HL-60 (cell line): Measurements from ENCODE around the gene KRTAP12-2.

ENCODE experiments used
- DNase-seq, 2 experiments: peaks; one replicate each; pipeline ENCODE4 v3.0.0-alpha.2; 2010 to 2020; ENCODE audit warnings: low read depth in 1 of 2, low spot score in 1 of 2
- H3K27ac ChIP-seq: fragments of 250-450 bp; sonication (Bioruptor Pico); replicated peaks from 2 replicates; pipeline ENCODE4 v1.5.1; 2020; ENCODE audit warnings: mild to moderate bottlenecking, moderate library complexity
- H3K27me3 ChIP-seq: fragments of 250-450 bp; sonication (Bioruptor Pico); 2 replicates; pipeline ENCODE4 v1.5.1; 2021; ENCODE audit warnings: mild to moderate bottlenecking, moderate library complexity; ENCODE audit not compliant: insufficient read depth, poor library complexity, severe bottlenecking
- H3K4me3 ChIP-seq: replicated peaks from 2 replicates; pipeline ENCODE4 v1.5.1; 2011; ENCODE audit warnings: mild to moderate bottlenecking, control low read depth, low read length; ENCODE audit not compliant: insufficient read depth
- CTCF ChIP-seq: IDR thresholded peaks from one replicate; pipeline ENCODE4 v1.5.1; 2011; ENCODE audit warnings: low read length, control low read depth, inconsistent platforms; ENCODE audit not compliant: insufficient read depth
- GABPA ChIP-seq: IDR thresholded peaks from 2 replicates; pipeline ENCODE4 v1.6.1; 2012; ENCODE audit warnings: low read depth
- POLR2AphosphoS5 ChIP-seq: IDR thresholded peaks from 2 replicates; pipeline ENCODE4 v1.6.1; 2012; ENCODE audit warnings: low read depth
- SPI1 ChIP-seq: IDR thresholded peaks from 2 replicates; pipeline ENCODE4 v1.6.1; 2012; ENCODE audit warnings: low read depth, mild to moderate bottlenecking, borderline replicate concordance
- TF ChIP-seq, protein P1 (sequence below): IDR thresholded peaks from 2 replicates; pipeline ENCODE4 v1.6.1; 2012; ENCODE audit warnings: low read depth; ENCODE audit not compliant: insufficient replicate concordance

KRTAP12-2 gene

DNA sequence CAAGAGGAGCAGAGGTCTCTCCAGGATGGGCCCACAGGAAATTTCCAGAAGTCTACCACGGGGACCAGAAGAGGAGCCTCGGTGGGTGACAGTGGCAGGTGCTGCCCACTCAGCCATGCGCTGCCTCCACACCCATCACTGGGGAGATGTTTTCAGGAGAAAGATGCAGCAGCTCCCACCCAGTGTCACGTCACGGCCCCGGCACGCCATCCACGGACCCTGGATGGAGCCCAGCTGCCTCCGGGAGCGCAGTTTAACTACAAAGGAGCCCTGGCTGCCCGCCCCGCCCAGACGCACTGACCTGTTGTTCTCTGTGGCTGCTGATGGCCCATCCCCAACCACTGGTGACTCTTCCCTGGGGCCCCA is 37.9 kb upstream of the KRTAP12-2 start:
- DNase-seq, result no peak
- H3K27ac ChIP-seq, result no peak overlapping the region
- no peak overlapping the region for H3K4me3 ChIP-seq
- TF ChIP-seq POLR2AphosphoS5, result no peak
- TF ChIP-seq, protein P1, sequence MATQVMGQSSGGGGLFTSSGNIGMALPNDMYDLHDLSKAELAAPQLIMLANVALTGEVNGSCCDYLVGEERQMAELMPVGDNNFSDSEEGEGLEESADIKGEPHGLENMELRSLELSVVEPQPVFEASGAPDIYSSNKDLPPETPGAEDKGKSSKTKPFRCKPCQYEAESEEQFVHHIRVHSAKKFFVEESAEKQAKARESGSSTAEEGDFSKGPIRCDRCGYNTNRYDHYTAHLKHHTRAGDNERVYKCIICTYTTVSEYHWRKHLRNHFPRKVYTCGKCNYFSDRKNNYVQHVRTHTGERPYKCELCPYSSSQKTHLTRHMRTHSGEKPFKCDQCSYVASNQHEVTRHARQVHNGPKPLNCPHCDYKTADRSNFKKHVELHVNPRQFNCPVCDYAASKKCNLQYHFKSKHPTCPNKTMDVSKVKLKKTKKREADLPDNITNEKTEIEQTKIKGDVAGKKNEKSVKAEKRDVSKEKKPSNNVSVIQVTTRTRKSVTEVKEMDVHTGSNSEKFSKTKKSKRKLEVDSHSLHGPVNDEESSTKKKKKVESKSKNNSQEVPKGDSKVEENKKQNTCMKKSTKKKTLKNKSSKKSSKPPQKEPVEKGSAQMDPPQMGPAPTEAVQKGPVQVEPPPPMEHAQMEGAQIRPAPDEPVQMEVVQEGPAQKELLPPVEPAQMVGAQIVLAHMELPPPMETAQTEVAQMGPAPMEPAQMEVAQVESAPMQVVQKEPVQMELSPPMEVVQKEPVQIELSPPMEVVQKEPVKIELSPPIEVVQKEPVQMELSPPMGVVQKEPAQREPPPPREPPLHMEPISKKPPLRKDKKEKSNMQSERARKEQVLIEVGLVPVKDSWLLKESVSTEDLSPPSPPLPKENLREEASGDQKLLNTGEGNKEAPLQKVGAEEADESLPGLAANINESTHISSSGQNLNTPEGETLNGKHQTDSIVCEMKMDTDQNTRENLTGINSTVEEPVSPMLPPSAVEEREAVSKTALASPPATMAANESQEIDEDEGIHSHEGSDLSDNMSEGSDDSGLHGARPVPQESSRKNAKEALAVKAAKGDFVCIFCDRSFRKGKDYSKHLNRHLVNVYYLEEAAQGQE, result no peak
- no peak for TF ChIP-seq SPI1
- no peak for TF ChIP-seq GABPA
- no peak for TF ChIP-seq CTCF
- peaks cover 42% of the 10 kb centered on the region for H3K27me3 ChIP-seq

DNA sequence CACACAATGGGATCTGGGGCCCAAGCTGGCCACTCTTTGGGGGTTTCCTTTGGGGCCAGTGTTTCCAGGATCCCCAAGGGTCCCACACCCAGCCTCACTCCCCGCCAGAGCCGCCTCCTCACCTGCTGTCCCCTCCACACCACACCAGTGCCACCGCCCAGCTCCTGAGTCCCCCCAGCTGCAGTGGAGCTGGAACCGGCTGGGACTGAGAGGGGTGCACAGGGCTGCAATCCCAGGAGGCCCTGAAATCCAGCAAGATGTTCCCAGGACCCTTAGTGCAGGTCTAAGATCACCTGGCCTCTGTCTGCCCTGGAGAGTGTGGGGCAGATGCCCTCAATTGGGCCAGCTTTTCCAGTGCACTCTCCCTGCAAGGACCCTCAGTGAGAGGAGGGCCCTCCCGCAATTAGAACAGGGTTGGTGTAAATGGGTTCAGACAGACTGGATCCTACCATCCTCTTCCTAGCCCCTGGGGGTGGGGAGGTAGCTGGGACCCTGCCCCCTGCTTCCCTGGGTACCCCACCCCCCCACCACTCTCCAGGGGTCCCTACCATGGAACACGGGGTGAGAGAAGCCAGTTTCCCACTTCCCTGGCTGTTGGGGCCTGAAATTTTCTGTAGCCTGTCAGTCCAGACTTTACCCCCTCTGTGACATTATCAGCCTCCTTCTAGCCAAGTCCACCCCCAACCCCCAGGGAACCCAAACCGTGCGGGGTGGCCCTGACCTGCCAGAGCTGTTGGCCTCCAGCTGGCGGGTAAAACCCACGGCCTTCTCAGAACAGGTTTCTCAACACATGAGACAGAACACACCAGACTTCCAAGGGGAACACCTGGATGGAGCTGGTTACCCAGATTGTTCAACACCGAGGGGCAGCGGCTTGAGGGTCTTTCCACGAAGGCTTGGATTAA is 37.3 kb upstream of the KRTAP12-2 start:
- TF ChIP-seq GABPA, result no peak
- no peak for DNase-seq
- Histone ChIP-seq H3K27me3 (peaks cover 36% of the 10 kb centered on the region), H3K27ac (no peak overlapping the region), H3K4me3 (no peak overlapping the region)

DNA sequence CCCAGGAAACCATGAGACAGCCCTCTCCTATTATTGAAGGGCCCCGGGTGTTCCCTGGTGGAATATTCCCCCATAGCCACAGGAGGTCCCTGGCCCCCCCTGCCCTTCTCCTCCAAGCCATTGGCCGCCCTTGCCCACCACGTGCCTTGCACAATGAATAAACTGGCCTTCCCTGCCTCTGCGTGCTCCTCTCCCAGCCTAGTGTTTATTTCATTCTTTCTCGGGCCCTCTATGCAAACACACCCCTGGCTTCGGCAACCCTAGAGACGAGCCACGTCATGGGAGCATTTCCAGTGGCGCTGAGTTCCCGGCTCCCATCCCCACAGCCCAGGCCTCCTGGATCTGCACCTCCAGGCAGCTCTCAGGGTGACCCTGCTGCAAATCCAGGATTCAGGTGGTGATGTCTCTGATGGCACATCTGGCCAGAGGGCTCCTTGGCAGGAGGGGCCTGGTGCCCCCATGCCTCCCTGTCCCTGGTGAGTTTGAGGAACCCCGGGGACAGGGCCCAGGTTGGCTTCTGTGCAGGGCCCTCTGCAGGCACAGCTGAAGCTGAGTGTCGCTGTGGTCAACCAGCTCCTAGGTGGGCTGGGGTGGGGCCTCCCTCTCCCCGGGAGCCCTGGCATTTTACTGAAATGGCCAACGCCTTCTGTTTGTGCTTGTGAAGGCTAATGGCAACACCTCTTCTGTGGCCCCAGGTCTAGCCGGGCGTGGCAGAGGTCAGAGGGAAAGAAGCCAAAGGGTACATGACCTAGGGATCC is 36.4 kb upstream of the KRTAP12-2 start:
- H3K4me3 ChIP-seq, result no peak overlapping the region
- TF ChIP-seq SPI1 (no peak), GABPA (no peak), CTCF (no peak), POLR2AphosphoS5 (no peak)
- TF ChIP-seq, protein P1, result no peak
- no peak for DNase-seq
- H3K27ac ChIP-seq, result no peak overlapping the region
- H3K27me3 ChIP-seq, result peaks cover 34% of the 10 kb centered on the region

DNA sequence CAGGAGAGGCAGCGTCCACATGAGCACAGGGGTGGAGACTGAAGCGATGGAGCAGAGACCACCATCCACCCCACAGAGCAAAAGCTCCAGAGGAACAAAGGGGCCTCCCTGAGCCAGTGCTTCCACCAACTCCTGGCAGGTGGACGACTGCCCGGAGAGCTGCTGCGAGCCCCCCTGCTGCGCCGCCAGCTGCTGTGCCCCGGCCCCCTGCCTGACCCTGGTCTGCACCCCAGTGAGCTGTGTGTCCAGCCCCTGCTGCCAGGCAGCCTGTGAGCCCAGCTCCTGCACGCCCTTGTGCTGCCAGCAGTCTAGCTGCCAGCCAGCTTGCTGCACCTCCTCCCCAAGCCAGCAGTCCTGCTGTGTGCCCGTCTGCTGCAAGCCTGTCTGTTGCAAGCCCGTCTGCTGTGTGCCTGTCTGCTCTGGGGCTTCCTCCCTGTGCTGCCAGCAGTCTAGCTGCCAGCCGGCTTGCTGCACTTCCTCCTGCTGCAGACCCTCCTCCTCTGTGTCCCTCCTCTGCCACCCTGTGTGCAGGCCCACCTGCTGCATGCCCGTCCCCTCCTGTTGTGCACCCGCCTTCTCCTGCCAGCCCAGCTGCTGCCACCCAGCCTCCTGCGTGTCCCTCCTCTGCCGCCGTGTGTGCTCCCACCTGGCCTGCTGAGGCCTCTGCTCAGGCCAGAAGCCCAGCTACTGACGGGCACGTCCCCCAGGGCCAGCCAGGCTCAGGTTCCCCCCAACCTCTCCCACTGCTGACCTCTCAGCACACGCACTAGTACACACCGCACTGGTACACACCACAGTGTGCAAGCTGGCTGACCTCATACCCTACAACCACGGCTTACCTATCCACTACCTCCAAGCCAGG is 35.6 kb upstream of the KRTAP12-2 start:
- no peak for DNase-seq
- Histone ChIP-seq H3K4me3 (no peak overlapping the region), H3K27ac (no peak overlapping the region), H3K27me3 (peaks cover 33% of the 10 kb centered on the region)
- no peak for TF ChIP-seq POLR2AphosphoS5
- no peak for TF ChIP-seq SPI1
- TF ChIP-seq GABPA, result no peak
- TF ChIP-seq, protein P1, result no peak
- no peak for TF ChIP-seq CTCF
